NT2/D1 (cell line): ENCODE measurements around the gene TMEM209.

Source experiments
- DNase-seq: peaks from one replicate; pipeline ENCODE4 v3.0.0-alpha.2; 2011; ENCODE audit warnings: low read depth, low spot score
- H3K27me3 ChIP-seq: 2 replicates; pipeline ENCODE4 v1.6.0; 2011; ENCODE audit warnings: mild to moderate bottlenecking; ENCODE audit not compliant: insufficient read length, insufficient read depth
- H3K36me3 ChIP-seq: 2 replicates; pipeline ENCODE4 v1.6.1; 2011; ENCODE audit warnings: mild to moderate bottlenecking, low read length, mixed read lengths; ENCODE audit not compliant: insufficient read depth, insufficient read length
- H3K4me1 ChIP-seq: 2 replicates; pipeline ENCODE4 v1.5.1; 2011; ENCODE audit not compliant: insufficient read depth, insufficient read length
- H3K4me3 ChIP-seq: 2 replicates; pipeline ENCODE4 v1.5.1; 2011; ENCODE audit warnings: low read depth; ENCODE audit not compliant: insufficient read length
- H3K9ac ChIP-seq: 2 replicates; pipeline ENCODE4 v1.6.0; 2011; ENCODE audit warnings: low read depth; ENCODE audit not compliant: insufficient read length
- H3K9me3 ChIP-seq: 2 replicates; pipeline ENCODE4 v1.5.1; 2011; ENCODE audit warnings: mild to moderate bottlenecking, low read length; ENCODE audit not compliant: insufficient read depth
- SUZ12 ChIP-seq: IDR thresholded peaks from 2 replicates; pipeline ENCODE4 v1.6.1; 2011; ENCODE audit not compliant: insufficient read length, insufficient read depth; ENCODE audit errors: extremely low read depth
- YY1 ChIP-seq: IDR thresholded peaks from 2 replicates; pipeline ENCODE4 v1.6.1; 2011; ENCODE audit not compliant: insufficient read length, insufficient read depth
- ZNF274 ChIP-seq: IDR thresholded peaks from 2 replicates; pipeline ENCODE4 v1.6.1; 2011; ENCODE audit warnings: mild to moderate bottlenecking, low read depth, low read length

The TMEM209 gene

GRCh38 chr7:130160455-130160854, 44.8 kb downstream of the TMEM209 start:
- H3K36me3 ChIP-seq, result peaks cover 45% of the 10 kb centered on the region
- TF ChIP-seq SUZ12 (no peak), ZNF274 (no peak), YY1 (no peak)
- no peak for DNase-seq
- H3K4me3 ChIP-seq, result no peak overlapping the region
- no peaks in the 10 kb centered on the region for H3K27me3 ChIP-seq
- H3K9me3 ChIP-seq, result no peaks in the 10 kb centered on the region
- no peak overlapping the region for H3K9ac ChIP-seq
- H3K4me1 ChIP-seq, result no peaks in the 10 kb centered on the region

DNA sequence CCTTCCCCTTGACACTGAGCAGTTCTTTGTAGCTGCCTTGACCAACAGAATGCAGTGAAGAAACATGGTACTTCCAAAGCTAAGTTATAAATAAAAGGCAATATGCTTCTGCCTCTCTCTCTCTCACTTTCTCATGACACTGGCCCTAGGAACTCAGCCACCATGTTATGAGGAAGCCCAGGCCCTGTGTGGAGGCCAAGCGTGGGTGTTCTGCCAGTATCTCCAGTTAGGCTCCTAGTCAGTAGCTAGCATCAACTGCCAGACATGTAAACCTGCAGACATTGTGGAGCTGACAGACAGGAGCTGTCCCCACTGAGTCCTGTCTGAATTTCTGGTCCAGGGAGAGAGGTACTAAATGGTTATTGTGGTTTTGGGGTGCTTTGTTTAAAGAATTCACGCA, 45.2 kb downstream of the TMEM209 start:
- Histone ChIP-seq H3K27me3 (no peaks in the 10 kb centered on the region), H3K9ac (no peak overlapping the region), H3K36me3 (peaks cover 41% of the 10 kb centered on the region), H3K9me3 (no peaks in the 10 kb centered on the region), H3K4me1 (no peaks in the 10 kb centered on the region), H3K4me3 (no peak overlapping the region)
- no peak for DNase-seq
- TF ChIP-seq SUZ12 (no peak), YY1 (no peak), ZNF274 (no peak)

GRCh38 chr7:130157700-130158099, 47.5 kb downstream of the TMEM209 start:
- no peak for DNase-seq
- Histone ChIP-seq H3K9ac (no peak overlapping the region), H3K4me1 (no peaks in the 10 kb centered on the region), H3K27me3 (no peaks in the 10 kb centered on the region), H3K36me3 (peaks cover 28% of the 10 kb centered on the region), H3K4me3 (no peak overlapping the region), H3K9me3 (no peaks in the 10 kb centered on the region)
- no peak for TF ChIP-seq ZNF274
- no peak for TF ChIP-seq SUZ12
- no peak for TF ChIP-seq YY1

DNA sequence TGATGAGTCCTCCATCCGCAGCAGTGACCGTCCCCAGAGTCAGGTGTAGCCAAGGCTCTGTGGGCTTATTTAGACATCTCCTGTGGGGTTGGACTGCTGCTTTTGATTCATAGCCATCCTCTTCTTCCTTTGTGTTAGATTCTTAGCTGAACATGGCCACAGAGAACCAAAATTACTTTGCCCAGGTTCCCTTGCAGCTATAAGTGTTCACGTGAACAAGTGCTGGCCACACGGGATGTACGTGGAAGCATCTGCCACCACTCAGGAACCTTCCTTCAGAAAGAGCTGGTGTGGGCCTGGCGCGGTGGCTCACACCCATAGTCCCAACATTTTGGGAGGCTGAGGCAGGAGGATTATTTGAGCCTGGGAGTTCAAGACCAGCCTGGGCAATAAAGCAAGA, 49.1 kb downstream of the TMEM209 start:
- DNase-seq, result no peak
- Histone ChIP-seq H3K4me1 (no peaks in the 10 kb centered on the region), H3K36me3 (peaks cover 17% of the 10 kb centered on the region), H3K4me3 (no peak overlapping the region), H3K9ac (no peak overlapping the region), H3K9me3 (no peaks in the 10 kb centered on the region), H3K27me3 (no peaks in the 10 kb centered on the region)
- TF ChIP-seq SUZ12 (no peak), YY1 (no peak), ZNF274 (no peak)

DNA sequence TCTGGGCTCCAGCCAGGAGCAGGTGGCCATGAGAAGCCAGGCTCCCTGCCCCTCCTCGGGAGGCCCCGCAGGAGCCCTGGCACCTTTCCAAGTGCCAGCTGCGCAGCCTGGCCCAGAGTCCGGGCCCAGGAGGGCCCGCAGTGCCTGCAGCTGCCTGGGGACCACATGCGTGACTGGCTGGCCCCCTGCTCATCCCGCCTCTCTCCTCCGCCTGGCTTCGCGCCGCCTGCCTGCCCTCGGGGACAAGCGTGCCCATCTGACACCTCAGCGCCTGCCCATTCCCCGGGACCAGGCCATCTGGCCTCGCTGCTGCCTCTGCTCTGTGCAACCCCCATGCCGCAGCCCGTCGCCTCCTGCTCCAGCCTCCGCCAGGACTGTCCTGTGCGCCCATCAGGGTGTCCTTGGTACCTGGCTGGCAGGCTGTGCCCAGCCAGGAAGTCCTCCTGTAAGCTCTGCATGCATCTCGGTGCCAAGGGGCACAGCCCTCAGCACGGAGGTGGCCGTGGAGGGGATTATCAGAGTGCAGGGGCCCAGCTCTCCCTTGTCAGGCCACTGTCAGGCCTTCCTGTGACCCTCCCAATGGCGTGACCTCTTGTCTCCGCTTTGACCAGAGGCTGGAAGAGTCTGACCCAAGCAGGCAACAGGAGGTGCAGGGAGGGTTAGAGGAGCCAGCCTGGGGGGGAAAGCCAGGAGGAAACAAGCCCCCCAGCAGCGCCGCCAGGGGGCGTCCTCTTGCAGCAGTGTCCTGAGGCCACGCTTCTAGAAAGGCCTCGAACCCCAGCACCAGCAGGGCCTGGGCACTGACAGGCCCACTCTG, 50.5 kb downstream of the TMEM209 start:
- no peak for DNase-seq
- Histone ChIP-seq H3K9ac (no peak overlapping the region), H3K36me3 (peaks cover 6% of the 10 kb centered on the region), H3K27me3 (no peaks in the 10 kb centered on the region), H3K4me3 (no peak overlapping the region), H3K4me1 (no peaks in the 10 kb centered on the region), H3K9me3 (no peaks in the 10 kb centered on the region)
- TF ChIP-seq YY1 (no peak), SUZ12 (no peak), ZNF274 (no peak)

DNA sequence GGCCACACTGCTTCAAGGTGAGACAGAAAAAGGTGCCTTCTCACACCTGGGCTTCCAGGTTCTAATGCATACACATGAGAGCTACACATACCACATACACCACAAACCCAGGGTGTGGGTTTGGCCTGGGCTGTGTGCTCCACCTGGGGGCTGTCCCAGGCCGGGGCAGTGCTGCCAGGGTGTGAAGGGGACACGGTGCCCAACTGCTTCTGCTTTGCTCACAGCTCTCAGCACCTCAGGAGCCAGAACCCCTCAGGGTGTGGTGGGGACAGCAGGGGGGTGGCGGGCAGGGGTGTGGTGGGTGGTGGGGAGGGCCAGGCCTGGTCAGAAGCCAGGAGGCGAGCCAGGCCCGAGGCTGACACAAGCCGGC, 51.1 kb downstream of the TMEM209 start:
- no peak for TF ChIP-seq ZNF274
- no peak for TF ChIP-seq SUZ12
- TF ChIP-seq YY1, result no peak
- Histone ChIP-seq H3K36me3 (peaks cover 5% of the 10 kb centered on the region), H3K9me3 (no peaks in the 10 kb centered on the region), H3K9ac (no peak overlapping the region), H3K4me3 (no peak overlapping the region), H3K27me3 (no peaks in the 10 kb centered on the region), H3K4me1 (peaks cover 5% of the 10 kb centered on the region)
- no peak for DNase-seq

DNA sequence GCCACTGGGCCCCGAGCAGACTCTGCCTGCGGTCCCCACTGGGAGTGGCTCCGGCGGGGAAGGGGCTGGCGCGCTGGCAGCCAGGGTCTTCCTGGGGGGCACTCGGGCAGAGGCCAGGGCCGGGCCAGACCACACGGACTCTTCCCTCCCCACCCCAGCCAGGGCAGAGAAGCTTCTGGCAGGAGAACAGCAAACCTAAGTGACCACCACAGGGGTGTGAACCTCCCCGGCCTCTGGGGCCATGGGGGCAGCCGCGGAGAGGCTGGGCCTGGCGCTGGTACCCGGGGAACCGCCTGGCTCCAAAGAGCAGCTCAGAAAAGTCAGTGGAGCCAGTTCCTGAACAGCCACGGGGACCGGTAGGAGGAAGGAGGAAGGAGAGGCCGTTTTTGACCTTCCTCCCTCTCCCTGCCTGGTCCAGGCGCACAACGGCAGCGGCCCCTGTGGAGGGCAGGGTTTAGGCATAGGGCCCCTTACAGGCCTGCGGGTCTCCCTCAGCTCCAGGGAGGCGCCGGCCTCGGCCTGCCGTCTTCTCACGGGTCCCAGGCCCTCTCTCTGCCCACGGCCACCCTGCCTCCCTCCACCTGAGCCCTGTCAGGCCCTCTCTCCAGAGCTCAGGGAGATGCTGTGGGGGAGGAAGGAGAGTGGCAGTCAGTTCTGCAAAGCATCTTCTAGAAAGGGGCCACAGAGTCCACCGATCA, 51.8 kb downstream of the TMEM209 start:
- Histone ChIP-seq H3K36me3 (peaks cover 5% of the 10 kb centered on the region), H3K9me3 (no peaks in the 10 kb centered on the region), H3K27me3 (no peaks in the 10 kb centered on the region), H3K4me1 (peaks cover 5% of the 10 kb centered on the region), H3K4me3 (no peak overlapping the region), H3K9ac (no peak overlapping the region)
- no peak for TF ChIP-seq SUZ12
- no peak for TF ChIP-seq YY1
- no peak for TF ChIP-seq ZNF274
- DNase-seq, result no peak
